Type B pancreatic cell (in vitro differentiated cells): ENCODE data around the gene KIAA0930. TPM values are rescaled to one million over a fixed set of nuclear protein-coding genes. Genes with fewer than 3 reads are reported as not detected.
"Not testable (repeated sequence)": the region's sequence is repeated elsewhere in the genome, so short reads cannot be mapped to it uniquely, and the experiment has no call there.

Experiments
- DNase-seq: peaks from one replicate; pipeline ENCODE4 v3.0.0; 2021; ENCODE audit warnings: mixed read lengths; ENCODE audit not compliant: unreplicated experiment; ENCODE audit errors: extremely low spot score
- H3K27ac Mint-ChIP-seq: 2 replicates; pipeline ENCODE4 v1.8.0; 2021; ENCODE audit warnings: mild to moderate bottlenecking, mixed read lengths
- H3K27me3 Mint-ChIP-seq: 2 replicates; pipeline ENCODE4 v1.8.0; 2021; ENCODE audit warnings: mixed read lengths
- H3K36me3 Mint-ChIP-seq: 2 replicates; pipeline ENCODE4 v1.8.0; 2021; ENCODE audit warnings: mixed read lengths
- H3K4me1 Mint-ChIP-seq: one replicate; pipeline ENCODE4 v1.8.0; 2021; ENCODE audit warnings: mixed read lengths; ENCODE audit not compliant: unreplicated experiment
- H3K4me3 Mint-ChIP-seq: 2 replicates; pipeline ENCODE4 v1.8.0; 2021; ENCODE audit warnings: mild to moderate bottlenecking, mixed read lengths
- H3K9me3 Mint-ChIP-seq: 2 replicates; pipeline ENCODE4 v1.8.0; 2021; ENCODE audit warnings: mixed read lengths
- CTCF ChIP-seq: fragments of 200-600 bp; sonication (generic); conservative IDR thresholded peaks from 2 replicates; pipeline ENCODE4 v1.5.0; 2021; ENCODE audit warnings: antibody characterized with exemption, mild to moderate bottlenecking
- total RNA-seq: library from RNA; stranded (reverse); gene quantifications from 2 replicates; pipeline ENCODE4 v1.2.1, GENCODE V29; 2021; ENCODE audit warnings: low replicate concordance

Gene KIAA0930
- total RNA-seq, 1 donor from 2014 or later, result 54.1 TPM

GRCh38 chr22:45259754-45260394, 19.2 kb upstream of the KIAA0930 start:
- Mint-ChIP-seq H3K9me3 (no peaks in the 10 kb centered on the region), H3K27ac (no peak overlapping the region), H3K36me3 (no peaks in the 10 kb centered on the region), H3K4me1 (peaks cover 8% of the 10 kb centered on the region), H3K4me3 (no peak overlapping the region), H3K27me3 (peaks cover 6% of the 10 kb centered on the region)
- DNase-seq, result no peak
- TF ChIP-seq CTCF, result no peak

- H3K36me3 Mint-ChIP-seq, H3K4me3 Mint-ChIP-seq, H3K9me3 Mint-ChIP-seq, H3K27me3 Mint-ChIP-seq, H3K27ac Mint-ChIP-seq, H3K4me1 Mint-ChIP-seq, DNase-seq: not testable (repeated sequence)
Observed at GRCh38 chr22:45257941-45258340, 17.2 kb upstream of the KIAA0930 start.

GRCh38 chr22:45254789-45255278, 14.1 kb upstream of the KIAA0930 start:
- H3K27ac Mint-ChIP-seq, result no peak overlapping the region
- H3K9me3 Mint-ChIP-seq, result no peaks in the 10 kb centered on the region
- no peaks in the 10 kb centered on the region for H3K4me1 Mint-ChIP-seq
- DNase-seq, result no peak
- no peak for TF ChIP-seq CTCF
- H3K36me3 Mint-ChIP-seq, result no peaks in the 10 kb centered on the region
- H3K27me3 Mint-ChIP-seq, result no peaks in the 10 kb centered on the region
- H3K4me3 Mint-ChIP-seq, result no peak overlapping the region

GRCh38 chr22:45254388-45254787, 13.7 kb upstream of the KIAA0930 start:
- Mint-ChIP-seq H3K27me3 (no peaks in the 10 kb centered on the region), H3K9me3 (no peaks in the 10 kb centered on the region), H3K4me3 (no peak overlapping the region), H3K27ac (no peak overlapping the region), H3K36me3 (no peaks in the 10 kb centered on the region), H3K4me1 (no peaks in the 10 kb centered on the region)
- no peak for TF ChIP-seq CTCF
- no peak for DNase-seq

GRCh38 chr22:45253039-45253641, 12.4 kb upstream of the KIAA0930 start:
- H3K27me3 Mint-ChIP-seq, result no peaks in the 10 kb centered on the region
- no peak for TF ChIP-seq CTCF
- no peaks in the 10 kb centered on the region for H3K4me1 Mint-ChIP-seq
- DNase-seq, result no peak
- H3K36me3 Mint-ChIP-seq, result no peaks in the 10 kb centered on the region
- H3K9me3 Mint-ChIP-seq, result no peaks in the 10 kb centered on the region
- no peak overlapping the region for H3K27ac Mint-ChIP-seq
- no peak overlapping the region for H3K4me3 Mint-ChIP-seq

GRCh38 chr22:45251825-45252224, 11.1 kb upstream of the KIAA0930 start:
- no peak overlapping the region for H3K4me3 Mint-ChIP-seq

More at GRCh38 chr22:45251825-45252224, 11.1 kb upstream of the KIAA0930 start:
- no peak overlapping the region for H3K27ac Mint-ChIP-seq
- H3K4me1 Mint-ChIP-seq, result no peaks in the 10 kb centered on the region
- no peaks in the 10 kb centered on the region for H3K27me3 Mint-ChIP-seq
- no peak for DNase-seq
- TF ChIP-seq CTCF, result no peak
- no peaks in the 10 kb centered on the region for H3K36me3 Mint-ChIP-seq
- no peaks in the 10 kb centered on the region for H3K9me3 Mint-ChIP-seq
